Liver (tissue), 9 donors: ENCODE results near the gene SPTLC2. TPM values are rescaled to one million over a fixed set of nuclear protein-coding genes. Genes with fewer than 3 reads are reported as not detected.
A peak's percentile ranks its signal among the peaks of the same experiment; 100 is the strongest.

Source experiments
- DNase-seq: peaks from one replicate; pipeline ENCODE4 v3.0.0-alpha.2; 2017; ENCODE audit warnings: low spot score
- H3K27ac ChIP-seq, 2 donors: one replicate each; pipeline ENCODE4 v1.7.0; 2013; ENCODE audit warnings: inconsistent platforms in 2 of 2, low read length in 2 of 2, control low read depth in 1 of 2, low read depth in 1 of 2, mild to moderate bottlenecking in 1 of 2
- H3K27me3 ChIP-seq, 4 donors: one replicate each; pipeline versions ENCODE4 v1.6.1 to v1.7.0; 2013; ENCODE audit warnings: low read length in 3 of 4, inconsistent platforms in 1 of 4, mild to moderate bottlenecking in 1 of 4, moderate library complexity in 1 of 4; ENCODE audit not compliant: control insufficient read depth in 4 of 4, insufficient read depth in 4 of 4
- H3K36me3 ChIP-seq, 4 donors: one replicate each; pipeline versions ENCODE4 v1.6.1 to v1.7.0; 2013; ENCODE audit warnings: low read length in 3 of 4, mild to moderate bottlenecking in 3 of 4, low read depth in 1 of 4, moderate library complexity in 1 of 4; ENCODE audit not compliant: control insufficient read depth in 4 of 4, insufficient read depth in 3 of 4
- H3K4me1 ChIP-seq, 4 donors: one replicate each; pipeline versions ENCODE4 v1.6.1 to v1.7.0; 2013; ENCODE audit warnings: low read length in 3 of 4, mild to moderate bottlenecking in 3 of 4, moderate library complexity in 1 of 4; ENCODE audit not compliant: control insufficient read depth in 4 of 4, insufficient read depth in 4 of 4
- H3K4me3 ChIP-seq, 3 donors: one replicate each; pipeline versions ENCODE4 v1.6.1 to v1.7.0; 2013; ENCODE audit warnings: low read length in 3 of 3, control low read depth in 1 of 3, low read depth in 1 of 3, mild to moderate bottlenecking in 1 of 3
- H3K9ac ChIP-seq, 2 donors: one replicate each; pipeline ENCODE4 v1.7.0; 2013; ENCODE audit warnings: low read length in 2 of 2, mild to moderate bottlenecking in 2 of 2, moderate library complexity in 2 of 2, control low read depth in 1 of 2, low read depth in 1 of 2
- H3K9me3 ChIP-seq, 4 donors: one replicate each; pipeline versions ENCODE4 v1.6.1 to v1.7.0; 2013; ENCODE audit warnings: low read length in 3 of 4; ENCODE audit not compliant: control insufficient read depth in 4 of 4
- EGR1 ChIP-seq, 2 donors: IDR thresholded peaks; 2 replicates each; pipeline ENCODE4 v1.6.1; 2016 to 2018; ENCODE audit warnings: antibody characterized with exemption in 2 of 2, low read depth in 2 of 2
- FOXA1 ChIP-seq: IDR thresholded peaks from 2 replicates; pipeline ENCODE4 v1.6.1; 2016; ENCODE audit warnings: antibody characterized with exemption
- FOXA2 ChIP-seq: IDR thresholded peaks from 2 replicates; pipeline ENCODE4 v1.6.1; 2016; ENCODE audit warnings: antibody characterized with exemption
- GABPA ChIP-seq, 2 donors: IDR thresholded peaks in 1 of 2; conservative IDR thresholded peaks in 1 of 2; 2 replicates each; pipeline ENCODE4 v1.6.1; 2016; ENCODE audit warnings: antibody characterized with exemption in 2 of 2, mild to moderate bottlenecking in 1 of 2, moderate library complexity in 1 of 2
- HNF4A ChIP-seq, 2 donors: conservative IDR thresholded peaks; 2 replicates each; pipeline ENCODE4 v1.6.1; 2016; ENCODE audit warnings: antibody characterized with exemption in 2 of 2, mild to moderate bottlenecking in 2 of 2
- HNF4G ChIP-seq: IDR thresholded peaks from 2 replicates; pipeline ENCODE4 v1.6.1; 2016; ENCODE audit warnings: antibody characterized with exemption
- JUND ChIP-seq, 2 donors: IDR thresholded peaks; 2 replicates each; pipeline ENCODE4 v1.6.1; 2016; ENCODE audit warnings: antibody characterized with exemption in 2 of 2
- NR2F2 ChIP-seq: IDR thresholded peaks from 2 replicates; pipeline ENCODE4 v1.6.1; 2016; ENCODE audit warnings: antibody characterized with exemption
- RAD21 ChIP-seq, 2 donors: IDR thresholded peaks; 2 replicates each; pipeline ENCODE4 v1.6.1; 2016; ENCODE audit warnings: antibody characterized with exemption in 2 of 2, mild to moderate bottlenecking in 2 of 2
- RXRA ChIP-seq, 2 donors: IDR thresholded peaks; 2 replicates each; pipeline ENCODE4 v1.6.1; 2017 to 2018; ENCODE audit warnings: antibody characterized with exemption in 2 of 2, mild to moderate bottlenecking in 1 of 2
- SP1 ChIP-seq: IDR thresholded peaks from 2 replicates; pipeline ENCODE4 v1.6.1; 2018; ENCODE audit warnings: antibody characterized with exemption, mild to moderate bottlenecking
- TAF1 ChIP-seq: conservative IDR thresholded peaks from 2 replicates; pipeline ENCODE4 v1.6.1; 2016; ENCODE audit warnings: antibody characterized with exemption, mild to moderate bottlenecking
- YY1 ChIP-seq: IDR thresholded peaks from 2 replicates; pipeline ENCODE4 v1.6.1; 2016; ENCODE audit warnings: antibody characterized with exemption, mild to moderate bottlenecking
- WGBS: extraction: QIAGEN DNeasy Blood & Tissue Kit; methylation state at CpG from one replicate; pipeline ENCODE4 v1.1.7; 2013; 5-methylcytosine and 5-hydroxymethylcytosine counted together
- polyA plus RNA-seq, 2 donors: library from polyadenylated mRNA; stranded (reverse) in 1 of 2; unstranded in 1 of 2; fragments of 200-250 nt in 1 of 2; fragments of >200 nt in 1 of 2; fragmentation: Nextera tagmentation in 1 of 2; extraction: Ambion mirVana in 1 of 2; gene quantifications; one replicate each; pipeline versions ENCODE4 v1.2.1 to v1.2.3, GENCODE V29; 2013 to 2015
- total RNA-seq, 2 donors: library from RNA; depleted of rRNA; stranded (reverse); fragments of >200 nt; gene quantifications; one replicate each; pipeline ENCODE4 v1.2.3, GENCODE V29; 2014
- TF ChIP-seq, protein P1 (sequence below): IDR thresholded peaks from 2 replicates; pipeline ENCODE4 v1.6.1; 2016; ENCODE audit warnings: antibody characterized with exemption
- TF ChIP-seq, protein P2 (sequence below): IDR thresholded peaks from 2 replicates; pipeline ENCODE4 v1.6.1; 2016; ENCODE audit warnings: antibody characterized with exemption, mild to moderate bottlenecking
- TF ChIP-seq, protein P3 (sequence below): IDR thresholded peaks from 2 replicates; pipeline ENCODE4 v1.6.1; 2016; ENCODE audit warnings: antibody characterized with exemption
- TF ChIP-seq, protein P4 (sequence below): fragments of 150-350 bp; IDR thresholded peaks from 2 replicates; pipeline ENCODE4 v1.5.1; 2017; ENCODE audit warnings: improper control_type of control experiment, low read depth, low read length; ENCODE audit not compliant: missing input control
- TF ChIP-seq, protein P5 (sequence below): IDR thresholded peaks from 2 replicates; pipeline ENCODE4 v1.6.1; 2016; ENCODE audit warnings: antibody characterized with exemption
- donor health status: healthy.
- donor health status: healthy.
- donor health status: healthy.
- donor health status: healthy.
- donor health status: healthy.

SPTLC2 gene
- total and polyA plus RNA-seq, 4 donors = 3.9 to 19.2 (median 9.9) TPM

DNA sequence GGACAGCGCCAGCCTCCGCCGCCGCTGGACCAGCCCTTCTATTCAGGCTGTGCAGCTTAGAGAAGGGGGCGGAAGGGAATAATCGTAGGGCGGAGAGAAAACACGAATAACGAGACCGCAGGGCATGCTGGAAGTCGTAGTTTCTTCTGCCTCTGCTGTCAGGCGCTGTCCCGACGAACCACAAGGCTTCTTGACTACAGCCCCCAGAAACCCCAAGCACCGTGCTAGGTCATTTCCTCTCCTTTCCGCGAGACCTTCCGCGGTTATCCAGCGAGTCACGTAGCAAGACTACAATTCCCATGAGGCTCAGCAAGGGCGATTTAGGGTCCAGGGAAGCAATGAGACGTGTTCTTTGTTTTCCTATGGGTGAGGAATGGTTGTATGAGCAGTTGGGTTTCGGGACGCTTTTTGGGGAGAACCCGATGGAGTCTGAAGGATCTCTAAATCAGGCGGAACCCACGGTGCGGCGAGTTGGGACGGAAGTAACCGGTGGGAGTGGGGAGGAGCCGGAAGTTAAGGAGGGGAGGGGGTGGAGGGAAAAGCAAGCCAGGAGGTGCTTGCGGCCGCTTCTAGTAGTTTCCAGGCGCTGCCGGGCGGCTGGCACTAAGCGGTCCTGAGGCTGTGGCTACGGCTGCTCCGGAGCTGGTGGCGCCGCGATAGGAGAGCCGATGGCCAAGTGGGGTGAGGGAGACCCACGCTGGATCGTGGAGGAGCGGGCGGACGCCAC, 158.8 kb downstream of the SPTLC2 start, which contains the start of the genes AHSA1 and VIPAS39:
AHSA1 (plus strand) TSS at position 572 of the 727 bp plus-strand sequence; CDS start at position 669, 97 bp downstream.
VIPAS39 (minus strand) TSS at position 80 of the 727 bp plus-strand sequence. CDS start 3,499 bp downstream, outside the sequence.
- H3K4me1 ChIP-seq = peaks cover 0 to 30% (median 16%) of the 10 kb centered on the region in 4 donors
- WGBS = under 1% methylated on average over 50 of the region's 50 CpGs

More for the DNA sequence above, 158.8 kb downstream of the SPTLC2 start, which contains the start of the genes AHSA1 and VIPAS39:
- DNase-seq = peak; percentile 89
- Histone ChIP-seq H3K27me3 (no peaks in the 10 kb centered on the region), H3K4me3 (peak within 1 kb of the TSS; percentile 68 to 90 (median 88)), H3K36me3 (peaks cover 5 to 33% (median 29%) of the 10 kb centered on the region in 4 donors), H3K27ac (peak within 1 kb of the TSS; percentile 86 to 99), H3K9me3 (no peaks in the 10 kb centered on the region), H3K9ac (peak within 1 kb of the TSS; percentile 83 to 99)
- TF ChIP-seq YY1 = peak; percentile 88
- TF ChIP-seq, protein P1, sequence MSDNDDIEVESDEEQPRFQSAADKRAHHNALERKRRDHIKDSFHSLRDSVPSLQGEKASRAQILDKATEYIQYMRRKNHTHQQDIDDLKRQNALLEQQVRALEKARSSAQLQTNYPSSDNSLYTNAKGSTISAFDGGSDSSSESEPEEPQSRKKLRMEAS = peak; percentile 78
- TF ChIP-seq RXRA (IDR thresholded peaks at IDR 0.05) = no peak
- TF ChIP-seq RAD21 (IDR thresholded peaks at IDR 0.05) = peak; percentile 22 to 47
- TF ChIP-seq HNF4A (conservative IDR thresholded peaks at IDR 0.05) = peak; percentile 30 to 33
- peak; percentile 61 for TF ChIP-seq TAF1
- no peak for TF ChIP-seq FOXA2
- TF ChIP-seq, protein P2, sequence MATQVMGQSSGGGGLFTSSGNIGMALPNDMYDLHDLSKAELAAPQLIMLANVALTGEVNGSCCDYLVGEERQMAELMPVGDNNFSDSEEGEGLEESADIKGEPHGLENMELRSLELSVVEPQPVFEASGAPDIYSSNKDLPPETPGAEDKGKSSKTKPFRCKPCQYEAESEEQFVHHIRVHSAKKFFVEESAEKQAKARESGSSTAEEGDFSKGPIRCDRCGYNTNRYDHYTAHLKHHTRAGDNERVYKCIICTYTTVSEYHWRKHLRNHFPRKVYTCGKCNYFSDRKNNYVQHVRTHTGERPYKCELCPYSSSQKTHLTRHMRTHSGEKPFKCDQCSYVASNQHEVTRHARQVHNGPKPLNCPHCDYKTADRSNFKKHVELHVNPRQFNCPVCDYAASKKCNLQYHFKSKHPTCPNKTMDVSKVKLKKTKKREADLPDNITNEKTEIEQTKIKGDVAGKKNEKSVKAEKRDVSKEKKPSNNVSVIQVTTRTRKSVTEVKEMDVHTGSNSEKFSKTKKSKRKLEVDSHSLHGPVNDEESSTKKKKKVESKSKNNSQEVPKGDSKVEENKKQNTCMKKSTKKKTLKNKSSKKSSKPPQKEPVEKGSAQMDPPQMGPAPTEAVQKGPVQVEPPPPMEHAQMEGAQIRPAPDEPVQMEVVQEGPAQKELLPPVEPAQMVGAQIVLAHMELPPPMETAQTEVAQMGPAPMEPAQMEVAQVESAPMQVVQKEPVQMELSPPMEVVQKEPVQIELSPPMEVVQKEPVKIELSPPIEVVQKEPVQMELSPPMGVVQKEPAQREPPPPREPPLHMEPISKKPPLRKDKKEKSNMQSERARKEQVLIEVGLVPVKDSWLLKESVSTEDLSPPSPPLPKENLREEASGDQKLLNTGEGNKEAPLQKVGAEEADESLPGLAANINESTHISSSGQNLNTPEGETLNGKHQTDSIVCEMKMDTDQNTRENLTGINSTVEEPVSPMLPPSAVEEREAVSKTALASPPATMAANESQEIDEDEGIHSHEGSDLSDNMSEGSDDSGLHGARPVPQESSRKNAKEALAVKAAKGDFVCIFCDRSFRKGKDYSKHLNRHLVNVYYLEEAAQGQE = peak; percentile 89
- TF ChIP-seq, protein P3, sequence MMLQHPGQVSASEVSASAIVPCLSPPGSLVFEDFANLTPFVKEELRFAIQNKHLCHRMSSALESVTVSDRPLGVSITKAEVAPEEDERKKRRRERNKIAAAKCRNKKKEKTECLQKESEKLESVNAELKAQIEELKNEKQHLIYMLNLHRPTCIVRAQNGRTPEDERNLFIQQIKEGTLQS = no peak
- TF ChIP-seq, protein P4, sequence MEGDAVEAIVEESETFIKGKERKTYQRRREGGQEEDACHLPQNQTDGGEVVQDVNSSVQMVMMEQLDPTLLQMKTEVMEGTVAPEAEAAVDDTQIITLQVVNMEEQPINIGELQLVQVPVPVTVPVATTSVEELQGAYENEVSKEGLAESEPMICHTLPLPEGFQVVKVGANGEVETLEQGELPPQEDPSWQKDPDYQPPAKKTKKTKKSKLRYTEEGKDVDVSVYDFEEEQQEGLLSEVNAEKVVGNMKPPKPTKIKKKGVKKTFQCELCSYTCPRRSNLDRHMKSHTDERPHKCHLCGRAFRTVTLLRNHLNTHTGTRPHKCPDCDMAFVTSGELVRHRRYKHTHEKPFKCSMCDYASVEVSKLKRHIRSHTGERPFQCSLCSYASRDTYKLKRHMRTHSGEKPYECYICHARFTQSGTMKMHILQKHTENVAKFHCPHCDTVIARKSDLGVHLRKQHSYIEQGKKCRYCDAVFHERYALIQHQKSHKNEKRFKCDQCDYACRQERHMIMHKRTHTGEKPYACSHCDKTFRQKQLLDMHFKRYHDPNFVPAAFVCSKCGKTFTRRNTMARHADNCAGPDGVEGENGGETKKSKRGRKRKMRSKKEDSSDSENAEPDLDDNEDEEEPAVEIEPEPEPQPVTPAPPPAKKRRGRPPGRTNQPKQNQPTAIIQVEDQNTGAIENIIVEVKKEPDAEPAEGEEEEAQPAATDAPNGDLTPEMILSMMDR = no peak
- TF ChIP-seq JUND (IDR thresholded peaks at IDR 0.05) = peak; percentile 34 to 69
- peak; percentile 61 to 65 for TF ChIP-seq EGR1 (IDR thresholded peaks at IDR 0.05; ENCODE audit: low read depth in 2 of 2)
- TF ChIP-seq SP1 = peak; percentile 68
- peak; percentile 38 for TF ChIP-seq NR2F2
- TF ChIP-seq, protein P5, sequence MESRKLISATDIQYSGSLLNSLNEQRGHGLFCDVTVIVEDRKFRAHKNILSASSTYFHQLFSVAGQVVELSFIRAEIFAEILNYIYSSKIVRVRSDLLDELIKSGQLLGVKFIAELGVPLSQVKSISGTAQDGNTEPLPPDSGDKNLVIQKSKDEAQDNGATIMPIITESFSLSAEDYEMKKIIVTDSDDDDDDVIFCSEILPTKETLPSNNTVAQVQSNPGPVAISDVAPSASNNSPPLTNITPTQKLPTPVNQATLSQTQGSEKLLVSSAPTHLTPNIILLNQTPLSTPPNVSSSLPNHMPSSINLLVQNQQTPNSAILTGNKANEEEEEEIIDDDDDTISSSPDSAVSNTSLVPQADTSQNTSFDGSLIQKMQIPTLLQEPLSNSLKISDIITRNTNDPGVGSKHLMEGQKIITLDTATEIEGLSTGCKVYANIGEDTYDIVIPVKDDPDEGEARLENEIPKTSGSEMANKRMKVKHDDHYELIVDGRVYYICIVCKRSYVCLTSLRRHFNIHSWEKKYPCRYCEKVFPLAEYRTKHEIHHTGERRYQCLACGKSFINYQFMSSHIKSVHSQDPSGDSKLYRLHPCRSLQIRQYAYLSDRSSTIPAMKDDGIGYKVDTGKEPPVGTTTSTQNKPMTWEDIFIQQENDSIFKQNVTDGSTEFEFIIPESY = peak; percentile 98
- no peak for TF ChIP-seq HNF4G
- peak; percentile 90 to 97 for TF ChIP-seq GABPA (IDR thresholded peaks at IDR 0.05 in 1 of 2, conservative IDR thresholded peaks at IDR 0.05 in 1 of 2)
- TF ChIP-seq FOXA1 = peak; percentile 9
